ENCODE measurements around the gene GRWD1. TPM values are rescaled to one million over a fixed set of nuclear protein-coding genes. Genes with fewer than 3 reads are reported as not detected.

GRWD1 gene
- total RNA-seq, 1 donor from 2014 or later = 41.4 TPM

DNA sequence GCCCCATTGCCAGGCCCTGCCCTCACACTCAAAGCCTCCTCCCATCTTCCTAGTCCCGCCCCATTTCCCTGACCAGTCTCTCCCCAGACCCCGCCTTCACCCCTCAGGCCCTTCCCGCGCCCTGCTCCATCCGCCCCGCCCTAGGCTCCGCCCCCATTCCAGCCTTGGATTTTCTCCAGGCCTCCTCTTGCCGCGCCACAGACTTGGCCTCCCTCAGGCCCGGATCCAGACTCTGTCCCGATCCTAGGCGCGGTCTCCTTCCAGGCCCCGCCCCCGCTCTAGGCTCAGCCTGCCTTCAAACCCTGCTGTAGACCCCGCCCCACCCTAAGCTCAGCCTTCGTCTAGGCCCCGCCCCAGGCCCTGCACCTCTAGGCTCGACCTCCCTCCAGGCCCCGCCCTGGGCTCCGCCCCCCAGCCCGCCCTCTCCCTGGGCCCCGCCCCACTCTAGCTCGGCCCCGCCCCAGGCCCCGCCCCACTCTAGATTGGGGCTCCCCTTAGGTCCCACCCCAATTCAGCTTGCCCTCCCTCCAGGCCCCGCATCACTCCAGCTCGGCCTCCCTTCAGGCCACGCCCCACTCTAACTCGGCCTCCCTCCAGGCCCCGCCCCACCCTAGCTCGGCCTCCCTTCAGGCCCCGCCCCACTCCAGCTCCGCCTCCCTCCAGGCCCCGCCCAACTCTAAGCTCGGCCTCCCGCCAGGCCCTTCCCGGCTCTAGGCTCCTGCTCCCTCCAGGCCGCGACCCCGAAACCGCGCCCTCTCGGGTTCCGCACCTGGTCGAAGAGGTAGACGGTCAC lies 47.3 kb downstream of the GRWD1 start:
- H3K36me3 ChIP-seq (ENCODE audit: insufficient read depth, low read length) = no peaks in the 10 kb centered on the region
- H3K4me3 ChIP-seq (ENCODE audit: insufficient read depth, low read depth, low read length) = peak overlapping the region; percentile 60
- Mint-ChIP-seq H3K4me3 (ENCODE audit: unreplicated experiment) (peak overlapping the region; percentile 76), H3K27ac (ENCODE audit: unreplicated experiment) (peak overlapping the region; percentile 78), H3K27me3 (ENCODE audit: low read depth, unreplicated experiment) (peaks cover 8% of the 10 kb centered on the region), H3K4me1 (ENCODE audit: low read depth, unreplicated experiment) (peaks cover 11% of the 10 kb centered on the region), H3K36me3 (ENCODE audit: low read depth, unreplicated experiment) (peaks cover 2% of the 10 kb centered on the region), H3K9me3 (ENCODE audit: unreplicated experiment) (peaks cover 5% of the 10 kb centered on the region)
- peak; percentile 83 for DNase-seq (ENCODE audit: low read depth)
- peaks cover 6% of the 10 kb centered on the region for H3K27me3 ChIP-seq (ENCODE audit: insufficient read depth, low read length)
- H4K20me1 ChIP-seq (ENCODE audit: insufficient read depth, low read length) = no peaks in the 10 kb centered on the region
- no peak overlapping the region for H3K27ac ChIP-seq (ENCODE audit: low read depth, low read length)
- TF ChIP-seq EZH2 (IDR thresholded peaks at IDR 0.05; ENCODE audit: insufficient read depth, low read length) = no peak
- TF ChIP-seq, protein P1, sequence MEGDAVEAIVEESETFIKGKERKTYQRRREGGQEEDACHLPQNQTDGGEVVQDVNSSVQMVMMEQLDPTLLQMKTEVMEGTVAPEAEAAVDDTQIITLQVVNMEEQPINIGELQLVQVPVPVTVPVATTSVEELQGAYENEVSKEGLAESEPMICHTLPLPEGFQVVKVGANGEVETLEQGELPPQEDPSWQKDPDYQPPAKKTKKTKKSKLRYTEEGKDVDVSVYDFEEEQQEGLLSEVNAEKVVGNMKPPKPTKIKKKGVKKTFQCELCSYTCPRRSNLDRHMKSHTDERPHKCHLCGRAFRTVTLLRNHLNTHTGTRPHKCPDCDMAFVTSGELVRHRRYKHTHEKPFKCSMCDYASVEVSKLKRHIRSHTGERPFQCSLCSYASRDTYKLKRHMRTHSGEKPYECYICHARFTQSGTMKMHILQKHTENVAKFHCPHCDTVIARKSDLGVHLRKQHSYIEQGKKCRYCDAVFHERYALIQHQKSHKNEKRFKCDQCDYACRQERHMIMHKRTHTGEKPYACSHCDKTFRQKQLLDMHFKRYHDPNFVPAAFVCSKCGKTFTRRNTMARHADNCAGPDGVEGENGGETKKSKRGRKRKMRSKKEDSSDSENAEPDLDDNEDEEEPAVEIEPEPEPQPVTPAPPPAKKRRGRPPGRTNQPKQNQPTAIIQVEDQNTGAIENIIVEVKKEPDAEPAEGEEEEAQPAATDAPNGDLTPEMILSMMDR (IDR thresholded peaks at IDR 0.05; ENCODE audit: insufficient read depth, low read depth, low read length) = no peak
- peak overlapping the region; percentile 96 for H2AFZ ChIP-seq (ENCODE audit: low read depth, low read length)
- H3K4me1 ChIP-seq (ENCODE audit: insufficient read depth, low read length) = peaks cover 4% of the 10 kb centered on the region
- H3K4me2 ChIP-seq (ENCODE audit: low read length) = peak overlapping the region; percentile 89
- no peak for FAIRE-seq
- H3K9me3 ChIP-seq (ENCODE audit: insufficient read depth, low read depth, low read length) = no peaks in the 10 kb centered on the region
- no peaks in the 10 kb centered on the region for H3K79me2 ChIP-seq (ENCODE audit: insufficient read depth, low read length)
- peak overlapping the region; percentile 74 for H3K9ac ChIP-seq (ENCODE audit: low read length)

DNA sequence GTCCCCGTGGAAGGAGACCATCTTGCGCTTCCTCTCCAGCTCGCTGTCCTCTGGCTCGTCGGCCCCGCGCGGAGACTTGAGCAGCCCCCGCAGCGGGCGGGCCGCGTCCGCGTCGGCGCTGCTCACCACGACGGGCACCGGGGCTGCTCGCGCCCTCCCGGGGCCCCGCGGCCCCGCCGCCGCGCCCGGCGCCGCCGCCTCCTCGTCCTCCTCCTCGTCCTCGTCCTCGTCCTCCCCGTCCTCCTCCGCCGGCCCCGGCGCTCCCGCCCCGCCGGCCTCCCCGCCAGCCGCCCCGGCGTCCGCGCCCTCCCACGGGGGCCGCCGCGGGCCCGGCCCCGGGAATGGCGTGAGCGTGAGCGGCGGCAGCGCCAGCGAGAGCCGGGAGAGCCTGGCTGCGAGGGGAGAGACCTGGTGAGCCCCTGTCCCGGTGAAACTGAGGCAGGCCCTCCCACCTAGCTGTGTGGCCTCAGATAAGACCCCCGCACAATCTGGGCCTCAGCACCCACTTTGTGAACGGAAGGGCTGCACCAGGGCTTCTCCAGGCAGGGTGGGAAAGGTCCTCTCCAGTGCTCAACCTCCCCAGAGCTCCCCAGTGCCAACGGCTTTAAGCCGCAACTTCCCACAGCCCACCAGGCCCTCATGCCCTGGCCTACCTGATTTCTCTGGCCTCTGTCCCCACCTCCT lies 48.1 kb downstream of the GRWD1 start:
- Histone ChIP-seq H4K20me1 (ENCODE audit: insufficient read depth, low read length) (no peaks in the 10 kb centered on the region), H3K9ac (ENCODE audit: low read length) (peak overlapping the region; percentile 74), H3K27ac (ENCODE audit: low read depth, low read length) (no peak overlapping the region), H3K4me3 (ENCODE audit: insufficient read depth, low read depth, low read length) (peak overlapping the region; percentile 60), H3K36me3 (ENCODE audit: insufficient read depth, low read length) (no peaks in the 10 kb centered on the region), H2AFZ (ENCODE audit: low read depth, low read length) (peak overlapping the region; percentile 96), H3K27me3 (ENCODE audit: insufficient read depth, low read length) (peaks cover 8% of the 10 kb centered on the region), H3K9me3 (ENCODE audit: insufficient read depth, low read depth, low read length) (no peaks in the 10 kb centered on the region), H3K79me2 (ENCODE audit: insufficient read depth, low read length) (no peaks in the 10 kb centered on the region), H3K4me2 (ENCODE audit: low read length) (peak overlapping the region; percentile 89), H3K4me1 (ENCODE audit: insufficient read depth, low read length) (no peaks in the 10 kb centered on the region)
- peak overlapping the region; percentile 78 for H3K27ac Mint-ChIP-seq (ENCODE audit: unreplicated experiment)
- H3K4me3 Mint-ChIP-seq (ENCODE audit: unreplicated experiment) = peak overlapping the region; percentile 85
- H3K36me3 Mint-ChIP-seq (ENCODE audit: low read depth, unreplicated experiment) = peaks cover 2% of the 10 kb centered on the region
- H3K9me3 Mint-ChIP-seq (ENCODE audit: unreplicated experiment) = peaks cover 5% of the 10 kb centered on the region
- DNase-seq (ENCODE audit: low read depth) (no peak), FAIRE-seq (no peak)
- H3K4me1 Mint-ChIP-seq (ENCODE audit: low read depth, unreplicated experiment) = peaks cover 7% of the 10 kb centered on the region
- TF ChIP-seq EZH2 (IDR thresholded peaks at IDR 0.05; ENCODE audit: insufficient read depth, low read length) = no peak
- TF ChIP-seq, protein P1 (IDR thresholded peaks at IDR 0.05; ENCODE audit: insufficient read depth, low read depth, low read length) = no peak
- peaks cover 8% of the 10 kb centered on the region for H3K27me3 Mint-ChIP-seq (ENCODE audit: low read depth, unreplicated experiment)

All from astrocyte (in vitro differentiated cells and primary cell).